Measurements from ENCODE around the gene LCN2. TPM values are rescaled to one million over a fixed set of nuclear protein-coding genes. Genes with fewer than 3 reads are reported as not detected.
A peak's percentile ranks its signal among the peaks of the same experiment; 100 is the strongest.

Gene LCN2
- total and polyA plus RNA-seq, 10 of the 15 experiments (the other 5 are each of a cell fraction or from before 2014, with no cell fraction given), result not detected

- no peak for TF ChIP-seq ZZZ3 (IDR thresholded peaks at IDR 0.05; ENCODE audit: control insufficient read depth, insufficient read length, low read depth)
- TF ChIP-seq SMAD5 (IDR thresholded peaks at IDR 0.05; ENCODE audit: low read depth), result no peak
- TF ChIP-seq POLR2A (IDR thresholded peaks at IDR 0.05; ENCODE audit: low read depth, low read length), result 0 out of 2 replicates have a peak, but pooled peaks have one; percentile 17
- RAD21 ChIA-PET (ENCODE audit: unreplicated experiment), result no interaction called here
- Histone ChIP-seq H3K4me2 (ENCODE audit: control insufficient read depth, insufficient read depth) (no peak overlapping the region), H3K4me1 (ENCODE audit: control insufficient read depth, insufficient read depth, low read length) (peaks cover 7% of the 10 kb centered on the region; the same call in 1 of the 2 replicates), H3K9me3 (replicated peaks; ENCODE audit: control insufficient read depth, insufficient read depth, low read length) (no peaks in the 10 kb centered on the region), H3K79me2 (ENCODE audit: control insufficient read depth, insufficient read depth, low read length) (peaks cover 26% of the 10 kb centered on the region), H3K9ac (ENCODE audit: control insufficient read depth, insufficient read depth, low read length) (no peak overlapping the region), H4K20me1 (ENCODE audit: control insufficient read depth, insufficient read depth) (no peaks in the 10 kb centered on the region), H3K27ac (ENCODE audit: control insufficient read depth, insufficient read depth) (no peak overlapping the region), H3K4me3 (no peak overlapping the region), H3K36me3 (ENCODE audit: control insufficient read depth in 2 of 2, insufficient read depth in 2 of 2, low read length in 1 of 2) (peaks cover 8 to 22% of the 10 kb centered on the region in 2 experiments; a peak in 3 of 4 replicates), H2AFZ (ENCODE audit: control insufficient read depth, low read depth, low read length) (no peak overlapping the region), H3K27me3 (replicated peaks in 1 of 2; ENCODE audit: control insufficient read depth in 2 of 2, insufficient read depth in 2 of 2, low read length in 1 of 2) (no peaks in the 10 kb centered on the region)
- ATAC-seq, result no peak
- FAIRE-seq, result no peak
- intact Hi-C loops (cut with micrococcal nuclease; ENCODE audit: unreplicated experiment) (no loop called here), in situ Hi-C loops (cut with MboI) (no loop called here)
- CTCF ChIA-PET, result no interaction called here
- BruUV-seq (replicated peaks), result no TSS peak
- SMC1A ChIA-PET (ENCODE audit: uncharacterized antibody, unreplicated experiment), result no interaction called here
- POLR2A ChIA-PET, result no interaction called here
- DNase-seq (ENCODE audit: low read depth, low spot score), result no peak
- WGBS (ENCODE audit: insufficient coverage, insufficient replicate concordance, low lambda C conversion rate, missing lambda C conversion rate), result 89% methylated on average over 26 of the region's 27 CpGs
These were observed 27.1 kb upstream of the LCN2 start for GRCh38 chr9:128121924-128122808.

- SMC1A ChIA-PET (ENCODE audit: uncharacterized antibody, unreplicated experiment), result no interaction called here
- H3K36me3 ChIP-seq (ENCODE audit: control insufficient read depth in 2 of 2, insufficient read depth in 2 of 2, low read length in 1 of 2), result peaks cover 8 to 22% of the 10 kb centered on the region in 2 experiments; a peak in 3 of 4 replicates
- RAD21 ChIA-PET (ENCODE audit: unreplicated experiment), result no interaction called here
- TF ChIP-seq BRCA1 (IDR thresholded peaks at IDR 0.05; ENCODE audit: low read depth, low read length), result no peak
- TF ChIP-seq CHD1 (IDR thresholded peaks at IDR 0.05; ENCODE audit: low read depth, low read length), result no peak
- TF ChIP-seq MEF2A (IDR thresholded peaks at IDR 0.05; ENCODE audit: insufficient read depth, low read depth, low read length), result no peak
- no peak for TF ChIP-seq RCOR1 (conservative IDR thresholded peaks at IDR 0.05; ENCODE audit: low read depth, low read length)
- no peak for TF ChIP-seq NBN (IDR thresholded peaks at IDR 0.05)
- TF ChIP-seq CUX1 (IDR thresholded peaks at IDR 0.05; ENCODE audit: insufficient replicate concordance, low read depth, low read length), result no peak
These were observed 26.5 kb upstream of the LCN2 start for GRCh38 chr9:128122809-128123175.

More at GRCh38 chr9:128122809-128123175, 26.5 kb upstream of the LCN2 start:
- Histone ChIP-seq H4K20me1 (ENCODE audit: control insufficient read depth, insufficient read depth) (no peaks in the 10 kb centered on the region), H3K4me3 (no peak overlapping the region), H2AFZ (ENCODE audit: control insufficient read depth, low read depth, low read length) (no peak overlapping the region), H3K4me2 (ENCODE audit: control insufficient read depth, insufficient read depth) (no peak overlapping the region), H3K9me3 (replicated peaks; ENCODE audit: control insufficient read depth, insufficient read depth, low read length) (no peaks in the 10 kb centered on the region), H3K27ac (ENCODE audit: control insufficient read depth, insufficient read depth) (no peak overlapping the region), H3K79me2 (ENCODE audit: control insufficient read depth, insufficient read depth, low read length) (peaks cover 32% of the 10 kb centered on the region), H3K9ac (ENCODE audit: control insufficient read depth, insufficient read depth, low read length) (no peak overlapping the region), H3K4me1 (ENCODE audit: control insufficient read depth, insufficient read depth, low read length) (peaks cover 7% of the 10 kb centered on the region; the same call in 1 of the 2 replicates), H3K27me3 (replicated peaks in 1 of 2; ENCODE audit: control insufficient read depth in 2 of 2, insufficient read depth in 2 of 2, low read length in 1 of 2) (no peaks in the 10 kb centered on the region)
- ChIA-PET POLR2A (no interaction called here), CTCF (interaction anchor here (7.4 kb wide), 1 partner anchor 7 kb away, joined by 84 read pairs; no protein-coding TSS in a partner anchor)
- no peak for ATAC-seq
- FAIRE-seq, result no peak
- no TSS peak for BruUV-seq (replicated peaks)
- WGBS (ENCODE audit: insufficient coverage, insufficient replicate concordance, low lambda C conversion rate, missing lambda C conversion rate), result 94% methylated on average over 24 of the region's 24 CpGs
- no peak for DNase-seq (ENCODE audit: low read depth, low spot score)
- intact Hi-C loops (cut with micrococcal nuclease; ENCODE audit: unreplicated experiment), result no loop called here
- in situ Hi-C loops (cut with MboI), result no loop called here

Measured in GM12878 (cell line).